AG04450 (cell line): Measurements from ENCODE around the gene SEC16A. TPM values are rescaled to one million over a fixed set of nuclear protein-coding genes. Genes with fewer than 3 reads are reported as not detected.
A peak's percentile ranks its signal among the peaks of the same experiment; 100 is the strongest.

ENCODE experiments used
- CTCF ChIA-PET: fragments of 300-600, 350-600 bp; formaldehyde crosslinking; extraction: SDS; loops from one replicate; lab custom pipeline; 2022; ENCODE audit warnings: antibody characterized with exemption, inconsistent platforms; lab: Charles Lee
- POLR2A ChIA-PET: fragments of 350-600 bp; formaldehyde crosslinking; extraction: SDS; loops from one replicate; lab custom pipeline; 2021; ENCODE audit warnings: antibody characterized with exemption, inconsistent platforms; lab: Yijun Ruan, JAX
- DNase-seq: peaks from one replicate; pipeline ENCODE4 v3.0.0-alpha.2; 2011; ENCODE audit warnings: low read depth, low spot score
- H3K27ac ChIP-seq: one replicate; pipeline ENCODE4 v1.5.1; 2012; ENCODE audit warnings: low read depth, low read length, control low read depth
- H3K27me3 ChIP-seq: one replicate; pipeline ENCODE4 v1.6.0; 2012; ENCODE audit warnings: low read length; ENCODE audit not compliant: control insufficient read depth, insufficient read depth
- H3K4me3 ChIP-seq: 2 replicates; pipeline ENCODE4 v1.5.1; 2011; ENCODE audit warnings: mild to moderate bottlenecking, low read depth, low read length, control low read depth
- H3K9me3 ChIP-seq: 2 replicates; pipeline ENCODE4 v1.5.1; 2012; ENCODE audit warnings: low read length; ENCODE audit not compliant: control insufficient read depth, insufficient read depth
- CTCF ChIP-seq: IDR thresholded peaks from 2 replicates; pipeline ENCODE4 v1.5.1; 2011; ENCODE audit warnings: low read depth, low read length, control low read depth, inconsistent platforms
- polyA plus RNA-seq: library from polyadenylated mRNA; depleted of rRNA; stranded (reverse); fragments of >200 nt; gene quantifications from 2 replicates; pipeline ENCODE4 v1.2.3, GENCODE V29; 2011

The SEC16A gene
- polyA plus RNA-seq, 1 experiment = 23.2 TPM

GRCh38 chr9:136401173-136401922 is 81.5 kb downstream of the SEC16A start:
- no peak overlapping the region for H3K4me3 ChIP-seq
- no peaks in the 10 kb centered on the region; the same call in 1 of the 2 replicates for H3K9me3 ChIP-seq
- DNase-seq = no peak
- POLR2A ChIA-PET = interaction anchor here (0.8 to 1.2 kb wide), 2 partner anchors 8 to 38 kb away, joined by 4 to 8 read pairs; partner anchors contain the start of gene DNLZ
- CTCF ChIA-PET = interaction anchor here (0.7 to 3.0 kb wide), 5 partner anchors 8 to 260 kb away, joined by 3 to 36 read pairs (median 5); no protein-coding TSS in a partner anchor
- no peak overlapping the region for H3K27ac ChIP-seq
- no peak for TF ChIP-seq CTCF
- H3K27me3 ChIP-seq = no peaks in the 10 kb centered on the region

GRCh38 chr9:136400038-136400834 is 82.6 kb downstream of the SEC16A start, which contains the start of gene SNAPC4:
SNAPC4 (minus strand) TSS chr9:136400170; CDS start chr9:136398428, 1,742 bp downstream.
- POLR2A ChIA-PET = interaction anchor here (1.2 kb wide), 1 partner anchor 37 kb away, joined by 8 read pairs; the partner anchor contains the start of gene DNLZ

DNA sequence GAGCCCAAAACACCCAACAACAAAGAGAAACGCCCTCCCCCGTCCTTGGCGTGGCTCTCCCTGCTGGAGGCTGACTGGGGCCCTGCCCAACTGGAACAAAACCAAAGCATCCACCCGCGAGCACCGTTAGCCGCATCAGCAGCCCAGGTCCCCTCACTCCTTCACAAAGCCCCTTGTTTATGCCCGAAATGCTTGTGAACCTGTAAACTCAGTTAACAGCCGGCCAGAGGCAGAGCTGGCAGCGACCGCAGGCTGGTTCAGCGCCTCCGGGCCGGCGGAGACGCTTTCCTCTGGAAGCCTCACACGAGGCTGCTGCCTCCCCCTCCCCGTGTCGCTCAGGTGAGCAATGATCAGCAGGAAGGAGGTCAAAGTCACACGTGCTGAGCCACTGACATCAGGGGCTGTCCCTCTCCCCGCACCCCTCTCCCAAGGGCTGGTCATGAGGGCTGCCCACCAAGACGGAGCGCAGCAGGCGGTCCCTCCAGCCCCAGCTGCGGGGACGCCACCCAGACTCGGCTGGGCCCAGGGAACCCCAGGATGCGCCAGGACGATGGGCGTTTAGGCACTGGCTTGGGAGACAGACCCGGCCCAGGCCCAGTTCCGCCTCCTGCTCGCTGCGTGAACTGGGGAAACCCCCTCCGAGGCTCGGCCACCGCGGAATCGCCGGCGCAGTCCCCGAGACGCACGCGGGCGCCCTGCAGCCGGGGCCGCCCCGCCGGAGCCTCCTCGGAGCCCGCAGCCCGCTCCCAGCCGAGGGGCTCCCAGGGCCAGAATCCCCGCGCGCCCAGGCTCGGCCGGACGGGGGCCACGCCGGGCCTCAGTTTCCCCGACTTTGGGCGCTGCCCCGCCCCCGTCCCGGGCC is 83.4 kb downstream of the SEC16A start:
- Histone ChIP-seq H3K27me3 (no peaks in the 10 kb centered on the region), H3K9me3 (no peaks in the 10 kb centered on the region; the same call in 1 of the 2 replicates), H3K4me3 (peak overlapping the region; percentile 86), H3K27ac (peak overlapping the region; percentile 47)
- no peak for DNase-seq
- CTCF ChIA-PET = interaction anchor here (0.5 to 1.8 kb wide), 3 partner anchors 13 to 159 kb away, joined by 3 to 9 read pairs (median 4); no protein-coding TSS in a partner anchor
- POLR2A ChIA-PET = no interaction called here
- no peak for TF ChIP-seq CTCF

More at GRCh38 chr9:136400038-136400834, 82.6 kb downstream of the SEC16A start, which contains the start of gene SNAPC4:
- Histone ChIP-seq H3K27me3 (no peaks in the 10 kb centered on the region), H3K4me3 (peak within 1 kb of the TSS; percentile 86), H3K27ac (peak within 1 kb of the TSS; percentile 57), H3K9me3 (no peaks in the 10 kb centered on the region; the same call in 1 of the 2 replicates)
- peak; percentile 34 for DNase-seq
- CTCF ChIA-PET = interaction anchor here (0.5 to 3.0 kb wide), 5 partner anchors 9 to 88 kb away, joined by 3 to 36 read pairs (median 5); no protein-coding TSS in a partner anchor
- peak; percentile 68 for TF ChIP-seq CTCF

GRCh38 chr9:136398286-136398685 is 84.6 kb downstream of the SEC16A start:
- Histone ChIP-seq H3K27me3 (no peaks in the 10 kb centered on the region), H3K27ac (no peak overlapping the region), H3K4me3 (peak overlapping the region; percentile 86), H3K9me3 (no peaks in the 10 kb centered on the region; the same call in 1 of the 2 replicates)
- ChIA-PET CTCF (interaction anchor here (1.8 kb wide), 1 partner anchor 85 kb away, joined by 9 read pairs; no protein-coding TSS in a partner anchor), POLR2A (no interaction called here)
- no peak for TF ChIP-seq CTCF
- DNase-seq = no peak
